Upper lobe of right lung (tissue), 1 donor: ENCODE measurements around the gene TEKT2. TPM values are rescaled to one million over a fixed set of nuclear protein-coding genes. Genes with fewer than 3 reads are reported as not detected.

ENCODE experiments used
- ATAC-seq: fragments of 200-7000 bp; cut with Tn5 transposase; one replicate; pipeline ENCODE4 v1.9.1; 2020; ENCODE audit warnings: mild to moderate bottlenecking, moderate library complexity
- DNase-seq: peaks from one replicate; pipeline ENCODE4 v3.0.0-alpha.2; 2020
- H3K27ac ChIP-seq: fragments of 200-600 bp; one replicate; pipeline ENCODE4 v1.8.0; 2022
- H3K27me3 ChIP-seq: fragments of 200-600 bp; one replicate; pipeline ENCODE4 v1.8.0; 2022; ENCODE audit warnings: mild to moderate bottlenecking
- H3K36me3 ChIP-seq: fragments of 200-600 bp; one replicate; pipeline ENCODE4 v1.8.0; 2022
- H3K4me1 ChIP-seq: fragments of 200-600 bp; one replicate; pipeline ENCODE4 v1.8.0; 2022
- H3K4me3 ChIP-seq: fragments of 200-600 bp; one replicate; pipeline ENCODE4 v1.8.0; 2022; ENCODE audit warnings: mild to moderate bottlenecking
- H3K9me3 ChIP-seq: fragments of 200-600 bp; one replicate; pipeline ENCODE4 v1.8.0; 2022
- CTCF ChIP-seq: fragments of 200-600 bp; IDR thresholded peaks from one replicate; pipeline ENCODE4 v1.8.0; 2022; ENCODE audit warnings: antibody characterized with exemption
- intact Hi-C: fragments of 100-400 bp; cut with DNase I; formaldehyde crosslinking; loops from one replicate; pipeline ENCODE4 v1.11.0; 2022
- total RNA-seq: library from RNA; stranded (reverse); fragmentation: NEBNext Ultra II Directional; extraction: Animal tissue kit (Norgen Biotek cat#: 25700); gene quantifications from one replicate; pipeline ENCODE4 v1.2.1, GENCODE V29; 2021
- donor health status: DM: no; HTN: yes; CAD: no; lungs with severe emphysema.

Gene TEKT2
- total RNA-seq, 1 donor from 2014 or later = 0.35 TPM

- Histone ChIP-seq H3K9me3 (no peaks in the 10 kb centered on the region), H3K4me3 (no peak overlapping the region), H3K27ac (no peak overlapping the region), H3K4me1 (peaks cover 9% of the 10 kb centered on the region), H3K36me3 (no peaks in the 10 kb centered on the region), H3K27me3 (no peaks in the 10 kb centered on the region)
- ATAC-seq = no peak
- no peak for TF ChIP-seq CTCF
- DNase-seq = no peak
- intact Hi-C loops = no loop called here
Measured at GRCh38 chr1:36128126-36128904, 44.4 kb downstream of the TEKT2 start.

GRCh38 chr1:36128905-36129206 lies 45.0 kb downstream of the TEKT2 start:
- no peak overlapping the region for H3K27ac ChIP-seq
- intact Hi-C loops = no loop called here
- H3K9me3 ChIP-seq = no peaks in the 10 kb centered on the region
- H3K4me1 ChIP-seq = peaks cover 9% of the 10 kb centered on the region
- H3K4me3 ChIP-seq = no peak overlapping the region
- H3K36me3 ChIP-seq = no peaks in the 10 kb centered on the region
- no peaks in the 10 kb centered on the region for H3K27me3 ChIP-seq
- ATAC-seq (no peak), DNase-seq (no peak)
- no peak for TF ChIP-seq CTCF

- Histone ChIP-seq H3K27me3 (no peaks in the 10 kb centered on the region), H3K4me3 (no peak overlapping the region), H3K36me3 (peaks cover 9% of the 10 kb centered on the region), H3K9me3 (no peaks in the 10 kb centered on the region), H3K4me1 (peaks cover 25% of the 10 kb centered on the region), H3K27ac (no peak overlapping the region)
- intact Hi-C loops = no loop called here
- DNase-seq (no peak), ATAC-seq (no peak)
- TF ChIP-seq CTCF = no peak
Measured at GRCh38 chr1:36132029-36132428, 48.1 kb downstream of the TEKT2 start.

GRCh38 chr1:36133484-36133883 lies 49.6 kb downstream of the TEKT2 start:
- Histone ChIP-seq H3K27me3 (no peaks in the 10 kb centered on the region), H3K9me3 (no peaks in the 10 kb centered on the region), H3K36me3 (peaks cover 23% of the 10 kb centered on the region), H3K4me1 (peaks cover 25% of the 10 kb centered on the region), H3K27ac (no peak overlapping the region), H3K4me3 (no peak overlapping the region)
- no peak for DNase-seq
- ATAC-seq = peak; percentile 50
- intact Hi-C loops = no loop called here
- TF ChIP-seq CTCF = no peak

- ATAC-seq (no peak), DNase-seq (no peak)
- H3K4me1 ChIP-seq = peaks cover 25% of the 10 kb centered on the region
- no peak overlapping the region for H3K4me3 ChIP-seq
- no peaks in the 10 kb centered on the region for H3K9me3 ChIP-seq
- peaks cover 27% of the 10 kb centered on the region for H3K36me3 ChIP-seq
- no peaks in the 10 kb centered on the region for H3K27me3 ChIP-seq
- H3K27ac ChIP-seq = no peak overlapping the region
- intact Hi-C loops = no loop called here
- TF ChIP-seq CTCF = no peak
Measured at GRCh38 chr1:36134031-36134430, 50.1 kb downstream of the TEKT2 start.
